ENCODE measurements around the gene TMEM109. TPM values are rescaled to one million over a fixed set of nuclear protein-coding genes. Genes with fewer than 3 reads are reported as not detected.
A peak's percentile ranks its signal among the peaks of the same experiment; 100 is the strongest.

TMEM109 gene
- total and polyA plus RNA-seq, 9 of the 15 experiments (the other 6 are each of a cell fraction or from before 2014, with no cell fraction given): 9.2 to 71.3 (median 30.5) TPM

GRCh38 chr11:60913793-60914632, at the start of gene TMEM109 (continued):
- TF ChIP-seq AFF4 (CRISPR knock-in tag; IDR thresholded peaks at IDR 0.05) (0 out of 2 replicates have a peak, but pooled peaks have one; percentile 73), CREB1 (IDR thresholded peaks at IDR 0.05) (no peak; the same call in 1 of the 2 replicates), CREB1 (CRISPR knock-in tag; IDR thresholded peaks at IDR 0.05) (peak; percentile 16; the same call in 1 of the 2 replicates), FOXA1 (IDR thresholded peaks at IDR 0.05; ENCODE audit: borderline replicate concordance) (no peak), SREBF1 (IDR thresholded peaks at IDR 0.05; ENCODE audit: borderline replicate concordance, low read depth, low read length) (no peak), SREBF2 (CRISPR knock-in tag; IDR thresholded peaks at IDR 0.05) (0 out of 2 replicates have a peak, but pooled peaks have one; percentile 57), NR2C2 (CRISPR knock-in tag; IDR thresholded peaks at IDR 0.05) (peak; percentile 67), NR2C2 (tag; IDR thresholded peaks at IDR 0.05) (peak; percentile 25; the same call in 1 of the 2 replicates), FIP1L1 (IDR thresholded peaks at IDR 0.05; ENCODE audit: low read depth, low read length, poor library complexity, severe bottlenecking) (peak; percentile 73), NFXL1 (CRISPR knock-in tag; IDR thresholded peaks at IDR 0.05) (0 out of 2 replicates have a peak, but pooled peaks have one; percentile 38), LCOR (CRISPR knock-in tag; IDR thresholded peaks at IDR 0.05) (peak; percentile 64; the same call in 1 of the 2 replicates)
- TF ChIP-seq, protein P1, sequence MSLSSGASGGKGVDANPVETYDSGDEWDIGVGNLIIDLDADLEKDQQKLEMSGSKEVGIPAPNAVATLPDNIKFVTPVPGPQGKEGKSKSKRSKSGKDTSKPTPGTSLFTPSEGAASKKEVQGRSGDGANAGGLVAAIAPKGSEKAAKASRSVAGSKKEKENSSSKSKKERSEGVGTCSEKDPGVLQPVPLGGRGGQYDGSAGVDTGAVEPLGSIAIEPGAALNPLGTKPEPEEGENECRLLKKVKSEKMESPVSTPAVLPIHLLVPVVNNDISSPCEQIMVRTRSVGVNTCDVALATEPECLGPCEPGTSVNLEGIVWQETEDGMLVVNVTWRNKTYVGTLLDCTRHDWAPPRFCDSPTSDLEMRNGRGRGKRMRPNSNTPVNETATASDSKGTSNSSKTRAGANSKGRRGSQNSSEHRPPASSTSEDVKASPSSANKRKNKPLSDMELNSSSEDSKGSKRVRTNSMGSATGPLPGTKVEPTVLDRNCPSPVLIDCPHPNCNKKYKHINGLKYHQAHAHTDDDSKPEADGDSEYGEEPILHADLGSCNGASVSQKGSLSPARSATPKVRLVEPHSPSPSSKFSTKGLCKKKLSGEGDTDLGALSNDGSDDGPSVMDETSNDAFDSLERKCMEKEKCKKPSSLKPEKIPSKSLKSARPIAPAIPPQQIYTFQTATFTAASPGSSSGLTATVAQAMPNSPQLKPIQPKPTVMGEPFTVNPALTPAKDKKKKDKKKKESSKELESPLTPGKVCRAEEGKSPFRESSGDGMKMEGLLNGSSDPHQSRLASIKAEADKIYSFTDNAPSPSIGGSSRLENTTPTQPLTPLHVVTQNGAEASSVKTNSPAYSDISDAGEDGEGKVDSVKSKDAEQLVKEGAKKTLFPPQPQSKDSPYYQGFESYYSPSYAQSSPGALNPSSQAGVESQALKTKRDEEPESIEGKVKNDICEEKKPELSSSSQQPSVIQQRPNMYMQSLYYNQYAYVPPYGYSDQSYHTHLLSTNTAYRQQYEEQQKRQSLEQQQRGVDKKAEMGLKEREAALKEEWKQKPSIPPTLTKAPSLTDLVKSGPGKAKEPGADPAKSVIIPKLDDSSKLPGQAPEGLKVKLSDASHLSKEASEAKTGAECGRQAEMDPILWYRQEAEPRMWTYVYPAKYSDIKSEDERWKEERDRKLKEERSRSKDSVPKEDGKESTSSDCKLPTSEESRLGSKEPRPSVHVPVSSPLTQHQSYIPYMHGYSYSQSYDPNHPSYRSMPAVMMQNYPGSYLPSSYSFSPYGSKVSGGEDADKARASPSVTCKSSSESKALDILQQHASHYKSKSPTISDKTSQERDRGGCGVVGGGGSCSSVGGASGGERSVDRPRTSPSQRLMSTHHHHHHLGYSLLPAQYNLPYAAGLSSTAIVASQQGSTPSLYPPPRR (CRISPR knock-in tag; IDR thresholded peaks at IDR 0.05; ENCODE audit: borderline replicate concordance): peak; percentile 65

Data from K562 (cell line).